H1 (cell line): ENCODE results near the gene EPB41L4B. TPM values are rescaled to one million over a fixed set of nuclear protein-coding genes. Genes with fewer than 3 reads are reported as not detected.
A peak's percentile ranks its signal among the peaks of the same experiment; 100 is the strongest.

Experiments used
- CTCF ChIA-PET: fragments of 300-600 bp; sonication (Branson Sonifier 250); formaldehyde crosslinking; loops from one replicate; lab custom pipeline; 2021; ENCODE audit not compliant: partially characterized antibody; lab: Charles Lee
- POLR2A ChIA-PET: fragments of 300-600 bp; sonication (Branson Sonifier 250); formaldehyde crosslinking; loops from one replicate; lab custom pipeline; 2021; ENCODE audit warnings: inconsistent platforms; ENCODE audit not compliant: partially characterized antibody; lab: Charles Lee
- DNase-seq, 2 experiments: peaks; one replicate each; pipeline versions ENCODE4 v3.0.0 to v3.0.0-alpha.2; 2010 to 2022; ENCODE audit warnings: low spot score in 2 of 2, low read depth in 1 of 2, mixed read lengths in 1 of 2
- FAIRE-seq: peaks from 2 replicates; lab custom pipeline; 2011; peaks lifted over from hg19 to GRCh38; lab: Jason Lieb, UNC
- H2AFZ ChIP-seq: 2 replicates; pipeline ENCODE4 v1.8.1; 2012; ENCODE audit warnings: low read length, inconsistent platforms
- H2AK5ac ChIP-seq: 2 replicates; pipeline ENCODE4 v1.6.1; 2013; ENCODE audit warnings: low read depth, low read length
- H2BK120ac ChIP-seq: replicated peaks from 2 replicates; pipeline ENCODE3; 2013; ENCODE audit warnings: low read depth, low read length, inconsistent platforms
- H2BK12ac ChIP-seq: 2 replicates; pipeline ENCODE4 v1.6.1; 2013; ENCODE audit warnings: low read depth, low read length
- H2BK15ac ChIP-seq: 2 replicates; pipeline ENCODE4 v1.6.1; 2013; ENCODE audit warnings: low read length
- H2BK20ac ChIP-seq: 2 replicates; pipeline ENCODE4 v1.6.1; 2013; ENCODE audit warnings: low read length
- H2BK5ac ChIP-seq: 2 replicates; pipeline ENCODE4 v1.6.1; 2013; ENCODE audit warnings: low read depth, low read length
- H3K14ac ChIP-seq: 2 replicates; pipeline ENCODE4 v1.6.1; 2013; ENCODE audit warnings: inconsistent platforms; ENCODE audit not compliant: insufficient read length
- H3K18ac ChIP-seq: 2 replicates; pipeline ENCODE4 v1.6.1; 2013; ENCODE audit warnings: low read length; ENCODE audit errors: extremely low read depth
- H3K23ac ChIP-seq: 2 replicates; pipeline ENCODE4 v1.6.1; 2013; ENCODE audit warnings: inconsistent platforms; ENCODE audit not compliant: insufficient read length
- H3K23me2 ChIP-seq: 2 replicates; pipeline ENCODE4 v1.6.1; 2013; ENCODE audit warnings: low read depth, low read length
- H3K27ac ChIP-seq: 2 replicates; pipeline ENCODE4 v1.6.1; 2011; ENCODE audit warnings: low read depth, low read length, inconsistent platforms
- H3K27me3 ChIP-seq, 4 experiments: replicated peaks in 1 of 4; 1 replicate in 1 of 4; 2 replicates in 3 of 4; pipeline versions ENCODE4 v1.6.1 to v1.8.1; 2011 to 2013; ENCODE audit warnings: low read length in 3 of 4, mild to moderate bottlenecking in 3 of 4, inconsistent platforms in 2 of 4, mixed read lengths in 2 of 4, moderate library complexity in 1 of 4; ENCODE audit not compliant: control insufficient read depth in 3 of 4, insufficient read depth in 3 of 4; ENCODE audit errors: extremely low read depth in 1 of 4
- H3K36me3 ChIP-seq, 4 experiments: 2 replicates each; pipeline versions ENCODE4 v1.6.1 to v1.8.1; 2011 to 2013; ENCODE audit warnings: mild to moderate bottlenecking in 4 of 4, low read length in 3 of 4, moderate library complexity in 2 of 4, control low read depth in 1 of 4, inconsistent platforms in 1 of 4; ENCODE audit not compliant: insufficient read depth in 4 of 4, control insufficient read depth in 2 of 4
- H3K4ac ChIP-seq: replicated peaks from 2 replicates; pipeline ENCODE3; 2013; ENCODE audit warnings: low read length, low read depth, mixed read lengths, inconsistent platforms; ENCODE audit not compliant: insufficient read length
- H3K4me1 ChIP-seq, 4 experiments: replicated peaks in 1 of 4; 1 replicate in 1 of 4; 2 replicates in 3 of 4; pipeline versions ENCODE4 v1.6.1 to v1.8.1; 2011 to 2013; ENCODE audit warnings: low read length in 3 of 4, inconsistent platforms in 2 of 4, mixed read lengths in 1 of 4; ENCODE audit not compliant: insufficient read depth in 4 of 4, control insufficient read depth in 3 of 4
- H3K4me2 ChIP-seq, 2 experiments: 2 replicates each; pipeline versions ENCODE4 v1.6.1 to v1.8.1; 2011 to 2013; ENCODE audit warnings: low read depth in 2 of 2, low read length in 2 of 2, control low read depth in 1 of 2, inconsistent platforms in 1 of 2, mild to moderate bottlenecking in 1 of 2; ENCODE audit not compliant: insufficient read depth in 1 of 2
- H3K4me3 ChIP-seq, 4 experiments: fragments of 200-600, 300-600 bp in 1 of 4; sonication (generic), shearing (Covaris generic), sonication (Bioruptor Twin) in 1 of 4; 2 replicates each; pipeline versions ENCODE4 v1.5.1 to v1.8.1; 2011 to 2016; ENCODE audit warnings: low read length in 4 of 4, low read depth in 3 of 4, control low read depth in 2 of 4, inconsistent platforms in 2 of 4, mild to moderate bottlenecking in 2 of 4, mixed read lengths in 1 of 4, moderate library complexity in 1 of 4; ENCODE audit not compliant: insufficient read depth in 2 of 4; ENCODE audit errors: extremely low read depth in 1 of 4
- H3K56ac ChIP-seq: replicated peaks from 2 replicates; pipeline ENCODE3; 2013; ENCODE audit warnings: low read depth, mild to moderate bottlenecking, mixed read lengths, low read length, inconsistent platforms; ENCODE audit not compliant: insufficient read length
- H3K79me1 ChIP-seq: 2 replicates; pipeline ENCODE4 v1.6.1; 2013; ENCODE audit warnings: low read depth, low read length, control low read depth
- H3K79me2 ChIP-seq, 2 experiments: 2 replicates each; pipeline versions ENCODE4 v1.6.1 to v1.8.1; 2012 to 2013; ENCODE audit warnings: low read length in 2 of 2, mild to moderate bottlenecking in 2 of 2, inconsistent platforms in 1 of 2; ENCODE audit not compliant: insufficient read depth in 2 of 2, control insufficient read depth in 1 of 2
- H3K9ac ChIP-seq, 4 experiments: replicated peaks in 1 of 4; 1 replicate in 1 of 4; 2 replicates in 3 of 4; pipeline versions ENCODE4 v1.6.1 to v1.8.1; 2011 to 2013; ENCODE audit warnings: low read depth in 3 of 4, low read length in 3 of 4, control low read depth in 2 of 4, mild to moderate bottlenecking in 2 of 4, moderate library complexity in 2 of 4, inconsistent platforms in 1 of 4; ENCODE audit errors: extremely low read depth in 1 of 4
- H3K9me3 ChIP-seq, 2 experiments: 2 replicates each; pipeline versions ENCODE4 v1.6.1 to v1.8.1; 2012 to 2013; ENCODE audit warnings: mild to moderate bottlenecking in 2 of 2, moderate library complexity in 2 of 2, control low read depth in 1 of 2, inconsistent platforms in 1 of 2, low read depth in 1 of 2, low read length in 1 of 2, mixed read lengths in 1 of 2; ENCODE audit not compliant: insufficient read depth in 2 of 2
- H4K20me1 ChIP-seq, 2 experiments: replicated peaks in 1 of 2; 2 replicates each; pipeline versions ENCODE3 to v1.8.1; 2011 to 2013; ENCODE audit warnings: inconsistent platforms in 2 of 2, low read length in 2 of 2, mild to moderate bottlenecking in 1 of 2; ENCODE audit not compliant: insufficient read depth in 2 of 2, control insufficient read depth in 1 of 2
- H4K5ac ChIP-seq: 2 replicates; pipeline ENCODE4 v1.6.1; 2013; ENCODE audit warnings: low read length, low read depth, mixed read lengths, inconsistent platforms; ENCODE audit not compliant: insufficient read length
- H4K8ac ChIP-seq: 2 replicates; pipeline ENCODE4 v1.8.0; 2013; ENCODE audit warnings: mild to moderate bottlenecking, moderate library complexity, low read length, inconsistent platforms; ENCODE audit not compliant: insufficient read depth; ENCODE audit errors: extremely low read depth
- H4K91ac ChIP-seq: replicated peaks from 2 replicates; pipeline ENCODE3; 2013; ENCODE audit warnings: low read length, mixed read lengths, inconsistent platforms; ENCODE audit not compliant: insufficient read length
- BACH1 ChIP-seq: IDR thresholded peaks from 2 replicates; pipeline ENCODE4 v1.6.1; 2012; ENCODE audit warnings: low read length, improper control_type of control experiment
- BRCA1 ChIP-seq: IDR thresholded peaks from 2 replicates; pipeline ENCODE4 v1.6.1; 2012; ENCODE audit warnings: low read depth, low read length, improper control_type of control experiment
- CBX8 ChIP-seq: fragments of 300-800, 300-1000 bp; sonication (generic); IDR thresholded peaks from 2 replicates; pipeline ENCODE4 v1.7.1; 2016; ENCODE audit warnings: low read depth, low read length, borderline replicate concordance
- EGR1 ChIP-seq: IDR thresholded peaks from 2 replicates; pipeline ENCODE4 v1.6.1; 2011; ENCODE audit warnings: low read depth, low read length, borderline replicate concordance
- EP300 ChIP-seq, 2 experiments: IDR thresholded peaks; 1 replicate in 1 of 2; 2 replicates in 1 of 2; pipeline ENCODE4 v1.6.1; 2011 to 2012; ENCODE audit warnings: low read depth in 2 of 2, low read length in 2 of 2, mild to moderate bottlenecking in 2 of 2, borderline replicate concordance in 1 of 2, inconsistent platforms in 1 of 2, moderate library complexity in 1 of 2
- EZH2 ChIP-seq: fragments of 200-600 bp; sonication (generic); IDR thresholded peaks from 2 replicates; pipeline ENCODE4 v1.7.1; 2012; ENCODE audit warnings: low read depth, mild to moderate bottlenecking, moderate library complexity, low read length, inconsistent platforms; ENCODE audit not compliant: severe bottlenecking
- KDM5A ChIP-seq: fragments of 200-600 bp; IDR thresholded peaks from 2 replicates; pipeline ENCODE4 v1.7.1; 2012; ENCODE audit warnings: mild to moderate bottlenecking, low read length, inconsistent platforms, mixed read lengths
- MAX ChIP-seq: IDR thresholded peaks from 2 replicates; pipeline ENCODE4 v1.6.1; 2012; ENCODE audit warnings: inconsistent platforms
- NRF1 ChIP-seq: IDR thresholded peaks from 2 replicates; pipeline ENCODE4 v1.6.1; 2011; ENCODE audit warnings: mild to moderate bottlenecking, low read depth, low read length, improper control_type of control experiment
- POU5F1 ChIP-seq: IDR thresholded peaks from 2 replicates; pipeline ENCODE4 v1.6.1; 2011; ENCODE audit warnings: low read depth, mild to moderate bottlenecking, low read length, moderate library complexity
- RFX5 ChIP-seq: IDR thresholded peaks from 2 replicates; pipeline ENCODE4 v1.6.1; 2011; ENCODE audit warnings: low read depth, low read length, improper control_type of control experiment, borderline replicate concordance
- SIRT6 ChIP-seq: IDR thresholded peaks from one replicate; pipeline ENCODE4 v1.7.1; 2012; ENCODE audit warnings: low read length, inconsistent platforms
- SP2 ChIP-seq: IDR thresholded peaks from 2 replicates; pipeline ENCODE4 v1.6.1; 2012; ENCODE audit warnings: mild to moderate bottlenecking, low read length, inconsistent platforms
- TBP ChIP-seq: IDR thresholded peaks from 2 replicates; pipeline ENCODE4 v1.6.1; 2011; ENCODE audit warnings: low read depth, low read length, improper control_type of control experiment
- WGBS, 2 experiments: shearing (Covaris generic) in 1 of 2; methylation state at CpG; one replicate each; pipeline versions ENCODE4 v1.1.6 to v1.1.7; 2013 to 2015; ENCODE audit warnings: low lambda C conversion rate in 2 of 2, mixed read lengths in 2 of 2, inconsistent platforms in 1 of 2, low coverage in 1 of 2, missing lambda C conversion rate in 1 of 2; ENCODE audit not compliant: insufficient replicate concordance in 2 of 2, insufficient coverage in 1 of 2, insufficient read length in 1 of 2; ENCODE audit errors: extremely low coverage in 1 of 2, missing lambda C conversion rate in 1 of 2; 5-methylcytosine and 5-hydroxymethylcytosine counted together
- polyA plus RNA-seq, 7 experiments: library from polyadenylated mRNA; depleted of rRNA in 3 of 7; stranded (reverse) in 5 of 7; unstranded in 2 of 7; fragments of >200 nt in 5 of 7; fragments of 200-250 nt in 2 of 7; gene quantifications; 1 replicate in 5 of 7; 2 replicates in 1 of 7; 4 replicates in 1 of 7; pipeline versions ENCODE4 v1.2.1 to v1.2.3, GENCODE V29; 2011 to 2013; ENCODE audit warnings: missing spikeins in 2 of 7, mixed read lengths in 2 of 7
- total RNA-seq: library from RNA; stranded (reverse); fragmentation: NEBNext Ultra II Directional; extraction: Animal tissue kit (Norgen Biotek cat#: 25700); gene quantifications from 2 replicates; pipeline ENCODE4 v1.2.1, GENCODE V29; 2021

EPB41L4B gene
- total and polyA plus RNA-seq, 2 of the 8 experiments (the other 6 are each of a cell fraction or from before 2014, with no cell fraction given), result 11.9 to 25.0 TPM

- no peak overlapping the region for H4K8ac ChIP-seq
- H3K56ac ChIP-seq, result no peak overlapping the region
- H3K4ac ChIP-seq, result no peak overlapping the region
- 87% methylated on average over 10 of the region's 11 CpGs; no CpG with 5 or more reads in 1 of the 2 experiments for WGBS, 2 experiments
- H3K27me3 ChIP-seq, result no peaks in the 10 kb centered on the region
- H3K79me2 ChIP-seq, result no peaks in the 10 kb centered on the region
- CTCF ChIA-PET, result interaction anchor here (0.7 to 4.3 kb wide), 12 partner anchors 13 to 456 kb away, joined by 3 to 21 read pairs (median 4); no protein-coding TSS in a partner anchor
- H2AK5ac ChIP-seq, result no peak overlapping the region
- FAIRE-seq, result no peak
- H3K4me3 ChIP-seq, result no peak overlapping the region
- H3K23me2 ChIP-seq, result no peaks in the 10 kb centered on the region
- no peak overlapping the region for H2BK12ac ChIP-seq
- H3K9me3 ChIP-seq, result no peaks in the 10 kb centered on the region
- H3K27ac ChIP-seq, result no peak overlapping the region
- no peak overlapping the region for H2BK5ac ChIP-seq
- H3K36me3 ChIP-seq, result no peaks in the 10 kb centered on the region
- H3K14ac ChIP-seq, result no peak overlapping the region
- no peak overlapping the region for H2BK120ac ChIP-seq
- H3K9ac ChIP-seq, result no peak overlapping the region
- H2AFZ ChIP-seq, result peak overlapping the region; percentile 78; the same call in 1 of the 2 replicates
- no peak for DNase-seq
- POLR2A ChIA-PET, result interaction anchor here (1.3 to 1.6 kb wide), 2 partner anchors 13 to 123 kb away, joined by 3 to 4 read pairs; no protein-coding TSS in a partner anchor
- no peak overlapping the region for H4K91ac ChIP-seq
- no peaks in the 10 kb centered on the region for H3K79me1 ChIP-seq
- no peak overlapping the region for H3K4me2 ChIP-seq
- H4K5ac ChIP-seq, result no peak overlapping the region
- no peak overlapping the region for H2BK15ac ChIP-seq
- peak overlapping the region; percentile 9; the same call in 1 of the 2 replicates for H3K18ac ChIP-seq
- H4K20me1 ChIP-seq, result no peaks in the 10 kb centered on the region
- no peak overlapping the region for H3K23ac ChIP-seq
- peaks cover 0 to 4% (median 0%) of the 10 kb centered on the region in 4 experiments; a peak in 2 of 7 replicates for H3K4me1 ChIP-seq
- no peak overlapping the region for H2BK20ac ChIP-seq
- no peak for TF ChIP-seq TBP
- no peak for TF ChIP-seq EP300 (IDR thresholded peaks at IDR 0.05; ENCODE audit: borderline replicate concordance in 1 of 2, low read depth in 2 of 2, low read length in 2 of 2)
- no peak for TF ChIP-seq CBX8
- no peak for TF ChIP-seq EGR1
- no peak for TF ChIP-seq EZH2
- no peak for TF ChIP-seq SIRT6
- no peak for TF ChIP-seq KDM5A
- TF ChIP-seq POU5F1, result no peak
- no peak for TF ChIP-seq NRF1
- no peak for TF ChIP-seq MAX
- TF ChIP-seq SP2, result no peak
- TF ChIP-seq BACH1, result no peak
- no peak for TF ChIP-seq RFX5
- no peak for TF ChIP-seq BRCA1
Observed at GRCh38 chr9:109329638-109330258, 8.9 kb upstream of the EPB41L4B start.
